Measurements from ENCODE around the gene SOHLH1. TPM values are rescaled to one million over a fixed set of nuclear protein-coding genes. Genes with fewer than 3 reads are reported as not detected.

SOHLH1 gene
- total RNA-seq, 1 experiment from 2014 or later: not detected

- H3K27me3 ChIP-seq (ENCODE audit: insufficient read depth, low read length): no peaks in the 10 kb centered on the region
These were observed 16.8 kb upstream of the SOHLH1 start for GRCh38 chr9:135716045-135716444.

More at GRCh38 chr9:135716045-135716444, 16.8 kb upstream of the SOHLH1 start:
- ATAC-seq (no peak), DNase-seq (ENCODE audit: low read depth, low spot score) (no peak)
- TF ChIP-seq ZNF274 (IDR thresholded peaks at IDR 0.05; ENCODE audit: low read depth, low read length) (no peak), POLR2AphosphoS5 (IDR thresholded peaks at IDR 0.05; ENCODE audit: low read depth, low read length) (no peak), CEBPB (IDR thresholded peaks at IDR 0.05; ENCODE audit: low read depth) (no peak), REST (IDR thresholded peaks at IDR 0.05; ENCODE audit: low read depth) (no peak), ELF1 (IDR thresholded peaks at IDR 0.05; ENCODE audit: borderline replicate concordance, low read depth) (no peak), CTCF (IDR thresholded peaks at IDR 0.05 in 2 of 3, conservative IDR thresholded peaks at IDR 0.05 in 1 of 3; ENCODE audit: borderline replicate concordance in 1 of 3, insufficient read depth in 1 of 3, low read depth in 2 of 3, low read length in 2 of 3) (no peak), EGR1 (IDR thresholded peaks at IDR 0.05; ENCODE audit: low read depth) (no peak), MAX (IDR thresholded peaks at IDR 0.05) (no peak), ZFX (IDR thresholded peaks at IDR 0.05) (no peak), EZH2 (IDR thresholded peaks at IDR 0.05) (no peak), ATF3 (IDR thresholded peaks at IDR 0.05) (no peak), FOSL1 (IDR thresholded peaks at IDR 0.05; ENCODE audit: low read depth) (no peak), CBX3 (IDR thresholded peaks at IDR 0.05; ENCODE audit: low read depth) (no peak), SP1 (IDR thresholded peaks at IDR 0.05; ENCODE audit: low read depth) (no peak)
- H3K4me1 ChIP-seq (ENCODE audit: control insufficient read depth in 1 of 2, insufficient read depth in 2 of 2, low read length in 2 of 2): peaks cover 6 to 12% of the 10 kb centered on the region in 2 experiments; a peak in 3 of 4 replicates
- RAD21 ChIA-PET (ENCODE audit: low non-redundant PET in 1 of 2, low total read pairs in 2 of 2, uncharacterized antibody in 2 of 2, unreplicated experiment in 2 of 2): no interaction called here
- no peaks in the 10 kb centered on the region for H3K9me3 ChIP-seq (ENCODE audit: control insufficient read depth in 1 of 2, insufficient read depth in 1 of 2, low read depth in 1 of 2, low read length in 2 of 2)
- H3K4me3 ChIP-seq (replicated peaks in 1 of 2; ENCODE audit: low read depth in 1 of 2, low read length in 2 of 2): no peak overlapping the region
- CTCF ChIA-PET: no interaction called here
- intact Hi-C loops (cut with micrococcal nuclease): no loop called here
- no peak overlapping the region for H3K27ac ChIP-seq (ENCODE audit: low read depth, low read length)
- H3K4me2 ChIP-seq (ENCODE audit: low read length): no peak overlapping the region
- POLR2A ChIA-PET: no interaction called here
- no peaks in the 10 kb centered on the region for H4K20me1 ChIP-seq (ENCODE audit: insufficient read depth)
- no peaks in the 10 kb centered on the region for H3K79me2 ChIP-seq (ENCODE audit: insufficient read depth, low read length)
- BruUV-seq (replicated peaks): no TSS peak
- H3K9ac ChIP-seq (ENCODE audit: low read length): no peak overlapping the region
- H2AFZ ChIP-seq (ENCODE audit: low read depth, low read length, poor library complexity, severe bottlenecking): no peak overlapping the region
- no peaks in the 10 kb centered on the region for H3K36me3 ChIP-seq (ENCODE audit: control insufficient read depth in 1 of 2, insufficient read depth in 2 of 2, low read length in 2 of 2)
- H3K9me2 ChIP-seq (ENCODE audit: insufficient read depth): no peaks in the 10 kb centered on the region

Data from HCT116 (cell line).